Gastroesophageal sphincter (tissue), 4 donors: ENCODE results near the gene MEF2D. TPM values are rescaled to one million over a fixed set of nuclear protein-coding genes. Genes with fewer than 3 reads are reported as not detected.

Experiments used
- ATAC-seq: fragments of 150-250 bp; one replicate; pipeline ENCODE4 v1.9.1; 2016; ENCODE audit warnings: mild to moderate bottlenecking, moderate library complexity
- H3K27ac ChIP-seq, 4 donors: fragments of 200-600 bp; sonication (generic) in 3 of 4; 1 replicate in 3 of 4; 2 replicates in 1 of 4; pipeline ENCODE4 v1.5.1; 2016 to 2019
- H3K27me3 ChIP-seq: fragments of 200-600 bp; sonication (generic); one replicate; pipeline ENCODE4 v1.5.1; 2019
- H3K36me3 ChIP-seq, 2 donors: fragments of 200-600 bp; sonication (generic); one replicate each; pipeline ENCODE4 v1.5.1; 2019; ENCODE audit warnings: control low read depth in 1 of 2
- H3K4me1 ChIP-seq, 3 donors: fragments of 200-600 bp; sonication (generic); 1 replicate in 2 of 3; 2 replicates in 1 of 3; pipeline ENCODE4 v1.5.1; 2016 to 2019; ENCODE audit warnings: control low read depth in 2 of 3
- H3K4me3 ChIP-seq, 2 donors: fragments of 200-600 bp; sonication (generic); one replicate each; pipeline ENCODE4 v1.5.1; 2019; ENCODE audit warnings: mild to moderate bottlenecking in 1 of 2, moderate library complexity in 1 of 2
- H3K9me3 ChIP-seq, 3 donors: fragments of 200-600 bp; sonication (generic); one replicate each; pipeline ENCODE4 v1.5.1; 2017 to 2019; ENCODE audit warnings: control low read depth in 2 of 3
- CTCF ChIP-seq, 4 experiments: fragments of 200-600 bp in 2 of 4; fragments of 450-650 bp in 2 of 4; sonication (generic) in 1 of 4; IDR thresholded peaks; one replicate each; pipeline ENCODE4 v1.5.1; 2017 to 2019; ENCODE audit warnings: antibody characterized with exemption in 4 of 4, mild to moderate bottlenecking in 2 of 4, moderate library complexity in 2 of 4
- EP300 ChIP-seq: sonication (generic); formaldehyde crosslinking; IDR thresholded peaks from one replicate; pipeline ENCODE4 v1.6.1; 2017; ENCODE audit warnings: antibody characterized with exemption, mild to moderate bottlenecking
- POLR2A ChIP-seq, 2 donors: fragments of 450-650 bp; IDR thresholded peaks; one replicate each; pipeline ENCODE4 v1.6.1; 2017; ENCODE audit warnings: antibody characterized with exemption in 2 of 2, mild to moderate bottlenecking in 2 of 2, moderate library complexity in 1 of 2
- POLR2AphosphoS5 ChIP-seq: sonication (generic); formaldehyde crosslinking; IDR thresholded peaks from one replicate; pipeline ENCODE4 v1.6.1; 2017; ENCODE audit warnings: antibody characterized with exemption
- WGBS, 2 donors: methylation state at CpG; one replicate each; pipeline ENCODE4 v1.1.5; 2018; ENCODE audit warnings: low coverage in 1 of 2; 5-methylcytosine and 5-hydroxymethylcytosine counted together
- total RNA-seq, 4 donors: library from RNA; depleted of rRNA; stranded (reverse); fragments of >200 nt; gene quantifications; one replicate each; pipeline ENCODE4 v1.1.0, GENCODE V29; 2016

MEF2D gene
- total RNA-seq, 4 donors from 2014 or later = 49.0 to 94.3 (median 67.1) TPM

DNA sequence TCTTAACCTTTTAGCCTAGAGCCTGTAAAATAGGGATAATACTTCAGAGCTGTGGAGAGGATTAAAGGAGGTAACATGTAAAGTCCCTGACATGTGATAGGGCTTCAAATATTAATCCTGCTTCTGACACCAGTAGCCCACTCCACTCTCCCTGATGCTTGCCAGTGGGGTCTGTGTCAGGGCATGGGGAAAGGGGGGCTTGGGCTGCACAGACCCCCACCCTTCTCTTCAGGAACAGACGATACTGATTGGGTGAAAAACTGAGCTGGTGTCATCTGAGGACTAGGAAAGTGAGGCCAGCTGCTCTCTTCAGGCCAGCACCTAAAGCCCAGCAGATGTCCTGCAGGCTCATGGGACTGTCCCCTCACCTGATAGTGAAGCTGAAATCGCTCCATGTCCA lies 27.0 kb upstream of the MEF2D start:
- Histone ChIP-seq H3K9me3 (no peaks in the 10 kb centered on the region), H3K27me3 (no peaks in the 10 kb centered on the region), H3K4me3 (no peak overlapping the region), H3K27ac (no peak overlapping the region), H3K4me1 (no peaks in the 10 kb centered on the region), H3K36me3 (no peaks in the 10 kb centered on the region)
- 67% methylated on average over 1 of the region's 2 CpGs; no CpG with 5 or more reads in 1 of the 2 donors for WGBS, 2 donors
- TF ChIP-seq POLR2A (IDR thresholded peaks at IDR 0.05) (no peak), CTCF (IDR thresholded peaks at IDR 0.05) (no peak), EP300 (no peak), POLR2AphosphoS5 (no peak)
- ATAC-seq = no peak

- no peaks in the 10 kb centered on the region for H3K27me3 ChIP-seq
- H3K4me1 ChIP-seq = no peaks in the 10 kb centered on the region
- H3K9me3 ChIP-seq = no peaks in the 10 kb centered on the region
- no peak overlapping the region for H3K27ac ChIP-seq
- H3K36me3 ChIP-seq = no peaks in the 10 kb centered on the region
- H3K4me3 ChIP-seq = no peak overlapping the region
- no peak for ATAC-seq
- 90 to 100% methylated on average over 1 to 2 of the region's 2 CpGs for WGBS, 2 donors
- TF ChIP-seq POLR2A (IDR thresholded peaks at IDR 0.05) (no peak), EP300 (no peak), CTCF (IDR thresholded peaks at IDR 0.05) (no peak), POLR2AphosphoS5 (no peak)
These were observed 25.4 kb upstream of the MEF2D start for GRCh38 chr1:156525856-156526489.

DNA sequence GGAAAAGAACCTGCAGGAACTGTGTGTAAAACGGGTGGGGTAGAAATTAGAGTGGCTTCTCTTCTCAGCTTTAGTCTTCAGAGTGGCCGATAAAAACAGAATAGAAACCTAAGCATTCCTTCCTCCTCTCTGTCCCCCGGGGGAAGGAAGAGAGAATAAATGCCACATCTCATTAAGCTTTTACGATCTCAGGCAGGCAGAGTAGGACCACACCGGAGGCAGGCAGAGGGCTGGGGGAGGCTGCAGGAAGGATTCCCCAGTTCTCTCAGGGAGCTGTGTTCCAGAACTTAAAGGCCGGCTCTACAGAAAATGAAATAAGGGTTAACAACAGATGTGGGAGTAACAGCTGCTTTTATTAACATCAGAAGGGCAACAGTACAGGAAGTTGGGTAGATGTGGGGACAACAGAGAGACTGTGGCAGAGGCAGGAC lies 24.5 kb upstream of the MEF2D start:
- ATAC-seq = no peak
- Histone ChIP-seq H3K27ac (no peak overlapping the region), H3K4me3 (no peak overlapping the region), H3K9me3 (no peaks in the 10 kb centered on the region), H3K4me1 (no peaks in the 10 kb centered on the region), H3K36me3 (no peaks in the 10 kb centered on the region), H3K27me3 (no peaks in the 10 kb centered on the region)
- WGBS, 2 donors = 58 to 60% methylated on average over 1 to 5 of the region's 6 CpGs
- TF ChIP-seq POLR2AphosphoS5 = no peak
- no peak for TF ChIP-seq EP300
- TF ChIP-seq CTCF (IDR thresholded peaks at IDR 0.05) = no peak
- TF ChIP-seq POLR2A (IDR thresholded peaks at IDR 0.05) = no peak

GRCh38 chr1:156524481-156524869 lies 23.9 kb upstream of the MEF2D start:
- TF ChIP-seq POLR2A (IDR thresholded peaks at IDR 0.05) = no peak
- no peak for TF ChIP-seq EP300
- no peak for TF ChIP-seq CTCF (IDR thresholded peaks at IDR 0.05)
- no peak for TF ChIP-seq POLR2AphosphoS5
- no peak for ATAC-seq
- Histone ChIP-seq H3K27ac (no peak overlapping the region), H3K27me3 (no peaks in the 10 kb centered on the region), H3K36me3 (no peaks in the 10 kb centered on the region), H3K9me3 (no peaks in the 10 kb centered on the region), H3K4me3 (no peak overlapping the region), H3K4me1 (no peaks in the 10 kb centered on the region)
- 84 to 94% methylated on average over 2 to 3 of the region's 3 CpGs for WGBS, 2 donors

GRCh38 chr1:156523801-156524480 lies 23.4 kb upstream of the MEF2D start:
- no peak for ATAC-seq
- TF ChIP-seq POLR2AphosphoS5 = no peak
- TF ChIP-seq CTCF (IDR thresholded peaks at IDR 0.05) = no peak
- TF ChIP-seq EP300 = no peak
- no peak for TF ChIP-seq POLR2A (IDR thresholded peaks at IDR 0.05)
- H3K9me3 ChIP-seq = no peaks in the 10 kb centered on the region
- WGBS, 2 donors = 100% methylated on average over 1 of the region's 2 CpGs
- H3K36me3 ChIP-seq = no peaks in the 10 kb centered on the region
- H3K27ac ChIP-seq = no peak overlapping the region
- no peaks in the 10 kb centered on the region for H3K4me1 ChIP-seq
- no peaks in the 10 kb centered on the region for H3K27me3 ChIP-seq
- H3K4me3 ChIP-seq = no peak overlapping the region
